NCI-H2107 (cell line): ENCODE results near the gene LPAR3.

Experiments
- DNase-seq: peaks from one replicate; lab custom pipeline; 2025; lab: John Stamatoyannopoulos, UW

LPAR3 gene

DNA sequence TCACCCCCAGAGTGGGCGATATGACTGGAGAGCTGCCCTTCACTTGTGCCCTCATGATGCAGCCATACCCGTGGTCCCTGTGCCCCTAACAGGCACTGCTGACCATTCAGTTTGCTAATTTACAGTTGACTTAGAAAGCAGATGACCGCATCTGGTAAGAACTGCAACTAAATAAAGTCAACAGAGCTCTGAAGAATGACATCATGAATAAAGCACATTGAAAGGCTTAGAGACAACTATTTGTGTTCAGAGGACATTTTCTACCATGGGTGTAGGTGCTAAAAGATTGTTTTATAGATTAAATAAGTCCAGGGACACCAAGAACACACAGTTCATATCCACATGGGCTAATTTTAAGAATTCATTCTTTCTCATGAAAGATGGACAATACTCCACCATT lies 65.5 kb downstream of the LPAR3 start:
- no peak for DNase-seq

DNA sequence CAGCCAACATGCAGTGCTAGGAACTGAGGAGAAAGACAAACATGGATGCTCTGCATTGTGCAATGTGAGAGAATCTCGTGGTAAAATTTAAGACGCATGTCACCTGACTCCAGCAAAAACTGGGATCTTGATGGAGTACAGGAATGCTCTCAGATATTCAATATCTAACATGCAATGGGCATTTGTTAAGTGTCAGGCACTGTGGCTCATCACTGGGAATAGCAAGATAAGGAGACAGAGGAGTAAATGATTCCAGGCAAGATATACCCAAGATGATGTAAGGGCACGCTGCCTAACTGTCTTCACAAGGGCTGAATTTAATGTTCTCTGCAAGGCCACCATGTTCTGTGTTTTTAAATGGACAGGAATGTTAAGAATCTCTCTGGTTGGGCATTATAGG lies 67.8 kb downstream of the LPAR3 start:
- DNase-seq = no peak

DNA sequence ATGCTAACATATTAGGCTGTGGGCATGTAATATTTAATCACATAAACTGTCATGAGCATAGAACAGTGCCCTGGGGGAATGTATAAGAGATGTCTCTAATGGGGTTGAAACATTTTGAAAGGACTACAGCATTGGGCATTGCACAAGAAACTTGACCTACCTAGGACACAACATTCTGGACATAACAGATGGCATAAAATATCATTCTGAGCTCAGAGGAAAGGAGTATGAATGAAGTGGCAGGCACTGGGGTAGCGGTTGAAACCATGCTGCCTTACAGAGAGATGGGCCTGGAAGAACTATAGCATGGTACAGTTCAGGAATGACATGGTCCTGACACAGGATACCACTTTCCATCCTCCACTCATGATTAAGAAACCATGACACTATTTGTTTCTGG lies 69.0 kb downstream of the LPAR3 start:
- DNase-seq = no peak

DNA sequence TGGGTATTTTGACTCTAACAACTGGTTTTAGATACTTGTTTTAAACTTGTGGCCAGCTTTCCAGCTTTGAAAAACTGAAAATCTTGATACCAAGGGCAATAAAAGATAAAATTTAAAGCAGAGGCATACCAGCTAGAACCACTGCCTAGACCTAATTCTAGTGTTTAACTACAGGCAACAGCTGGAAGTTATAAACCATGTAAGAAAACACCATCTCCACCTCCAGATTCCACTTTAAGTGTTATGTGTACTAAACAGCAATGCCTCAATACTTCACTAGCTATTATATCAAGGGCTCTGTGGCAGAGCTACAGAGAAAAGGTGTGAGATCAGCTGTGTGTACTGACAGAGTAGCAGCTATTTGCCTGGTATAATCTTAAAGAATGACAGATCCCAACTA lies 69.5 kb downstream of the LPAR3 start:
- DNase-seq = peak; percentile 31

GRCh38 chr1:84810343-84810742 lies 82.7 kb downstream of the LPAR3 start:
- DNase-seq = no peak

GRCh38 chr1:84809023-84809422 lies 84.0 kb downstream of the LPAR3 start:
- no peak for DNase-seq

DNA sequence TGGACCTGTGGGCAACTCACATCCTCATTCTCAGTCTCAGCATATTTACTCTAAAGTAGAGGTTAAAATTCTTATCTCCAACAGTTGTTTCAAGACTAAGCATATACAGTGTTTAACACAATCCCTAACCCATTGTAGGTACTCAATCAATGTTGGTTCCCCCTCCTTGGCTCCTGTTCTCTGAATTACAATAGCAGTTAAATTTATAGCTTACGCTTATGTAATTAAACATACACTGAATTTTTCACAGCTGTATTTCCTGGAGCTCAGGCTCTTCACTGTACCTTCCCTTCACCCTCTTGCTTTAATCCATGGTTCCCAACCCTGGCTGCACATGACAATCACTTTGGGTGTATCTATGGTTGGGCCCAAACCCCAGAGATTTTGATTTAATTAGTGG lies 89.4 kb downstream of the LPAR3 start:
- no peak for DNase-seq

DNA sequence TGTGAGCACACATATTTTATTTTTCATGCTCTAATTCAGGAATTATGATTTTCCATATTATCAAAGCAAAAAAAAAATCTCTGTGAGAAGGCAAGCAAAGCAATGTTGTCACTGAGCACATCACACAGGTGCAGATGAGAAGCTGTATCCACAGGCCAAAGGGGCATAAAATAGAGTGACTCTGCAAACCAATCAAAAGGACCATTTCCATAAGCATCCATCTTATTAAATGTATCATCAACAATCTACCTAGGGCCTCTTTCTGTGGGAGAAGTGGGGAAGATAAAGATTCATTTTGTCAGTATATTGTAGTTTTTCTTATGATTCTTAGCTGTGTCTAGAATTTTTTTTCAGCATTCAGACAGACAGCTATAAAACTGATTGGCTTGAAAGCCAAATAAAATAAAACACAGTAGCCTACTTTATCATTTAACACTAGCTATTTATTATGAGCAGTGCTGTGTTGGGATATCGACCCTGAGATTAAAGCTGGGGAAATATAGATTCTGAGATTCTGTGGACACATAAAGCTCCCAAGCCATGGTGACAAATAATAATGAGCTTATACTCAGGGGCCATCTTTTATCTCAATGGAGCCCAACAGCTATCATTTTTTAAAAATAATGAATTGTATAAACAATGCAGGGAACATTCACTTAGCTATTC lies 90.3 kb downstream of the LPAR3 start:
- no peak for DNase-seq

- DNase-seq = no peak
Observed at GRCh38 chr1:84800090-84801073, 92.6 kb downstream of the LPAR3 start.

GRCh38 chr1:84797603-84798002 lies 95.4 kb downstream of the LPAR3 start:
- DNase-seq = no peak

GRCh38 chr1:84795966-84796600 lies 96.9 kb downstream of the LPAR3 start:
- DNase-seq = no peak

DNA sequence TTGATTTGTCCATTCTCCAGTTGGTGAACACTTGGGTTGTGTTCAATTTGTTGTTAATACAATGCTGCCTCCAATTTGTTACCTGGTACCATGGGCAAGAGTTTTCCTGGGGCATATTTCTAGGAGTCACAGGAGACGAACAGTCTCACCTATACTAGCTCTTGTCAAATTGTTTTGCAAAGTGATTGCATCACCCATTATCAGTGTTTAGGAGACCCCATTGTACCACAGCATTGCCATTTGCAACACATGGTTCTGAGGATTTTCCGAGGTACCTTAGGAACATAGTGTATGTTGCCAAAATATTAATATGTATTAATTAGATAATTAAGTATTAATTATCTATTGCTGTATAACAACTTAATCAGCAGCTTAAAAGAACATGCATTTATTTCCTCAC lies 97.8 kb downstream of the LPAR3 start:
- no peak for DNase-seq

DNA sequence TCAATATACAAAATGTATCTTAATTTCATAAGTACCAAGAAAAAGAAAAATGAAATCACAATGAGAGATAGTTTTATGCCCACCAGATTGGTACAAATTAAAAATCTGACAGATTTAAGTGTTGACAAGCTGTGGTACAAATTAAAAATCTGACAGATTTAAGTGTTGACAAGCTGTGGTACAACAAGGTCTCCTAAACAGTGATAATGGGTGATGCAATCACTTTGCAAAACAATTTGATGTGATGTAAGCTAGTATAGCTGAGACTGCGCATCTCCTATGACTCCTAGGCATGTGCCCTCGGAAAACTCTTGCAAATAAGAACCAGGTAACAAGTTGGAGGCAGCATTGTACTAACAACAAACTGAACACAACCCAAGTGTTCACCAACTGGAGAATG lies 100.6 kb downstream of the LPAR3 start:
- no peak for DNase-seq

DNA sequence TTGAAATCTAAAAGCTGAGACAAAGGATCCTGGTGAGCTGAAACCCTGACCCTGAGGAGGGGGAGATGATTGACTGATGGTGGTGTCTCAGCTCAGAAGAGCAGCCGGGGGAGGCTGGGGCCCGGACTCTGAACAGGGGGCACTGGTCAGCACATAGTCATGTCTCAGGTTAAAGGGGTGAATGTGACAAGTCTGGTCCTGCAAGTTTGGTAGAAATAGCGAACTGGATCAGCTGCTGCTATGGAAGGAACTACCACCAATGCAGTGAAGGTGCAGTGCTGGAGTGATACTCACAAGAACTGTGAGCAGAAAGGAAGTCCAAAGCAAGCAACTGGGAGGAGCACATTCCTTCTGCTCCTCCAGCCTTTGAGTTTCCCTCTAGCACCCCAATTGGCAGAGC lies 104.0 kb downstream of the LPAR3 start:
- no peak for DNase-seq

GRCh38 chr1:84785271-84786036 lies 107.6 kb downstream of the LPAR3 start:
- DNase-seq = no peak

GRCh38 chr1:84782881-84783280 lies 110.1 kb downstream of the LPAR3 start:
- DNase-seq = no peak

DNA sequence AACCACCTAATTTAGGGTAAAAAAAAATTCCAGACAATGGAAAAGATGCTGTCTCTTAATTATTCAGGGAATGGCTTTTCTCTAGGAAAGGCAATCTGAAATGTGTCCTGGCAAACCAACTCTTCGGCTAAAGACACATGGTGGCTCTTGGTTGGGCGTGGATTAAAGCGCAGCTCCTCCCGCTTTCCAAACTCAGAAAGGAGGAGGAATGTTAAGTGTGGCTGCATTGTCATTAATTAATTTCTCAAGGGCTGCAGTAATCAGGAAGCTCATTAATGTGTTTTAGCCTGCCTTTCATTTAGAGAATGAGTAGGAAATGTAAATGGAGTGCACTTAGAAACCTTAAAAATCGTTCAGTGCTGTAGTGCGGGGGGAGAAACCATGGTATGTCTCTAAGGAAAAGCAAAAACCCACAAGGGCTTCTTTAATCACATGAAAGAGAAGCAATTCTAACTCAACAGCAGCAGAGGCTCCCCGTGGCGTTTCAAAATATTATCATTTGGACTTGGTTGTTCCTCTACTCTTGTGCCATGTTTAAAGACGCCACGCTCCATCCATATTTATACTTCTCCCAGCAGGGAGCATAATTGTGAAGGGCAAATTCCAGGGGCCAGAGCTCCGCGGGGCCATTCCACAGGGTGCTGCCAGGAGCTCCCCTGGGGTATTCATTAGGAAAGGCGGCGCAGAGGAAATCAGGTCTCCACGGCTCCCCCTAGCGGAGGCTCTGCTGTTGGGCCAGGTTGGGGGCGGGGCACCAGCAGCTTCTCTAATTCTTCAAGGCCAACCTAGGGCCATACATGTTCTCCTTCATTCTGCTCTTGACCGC lies 110.8 kb downstream of the LPAR3 start:
- DNase-seq = peak; percentile 35

DNA sequence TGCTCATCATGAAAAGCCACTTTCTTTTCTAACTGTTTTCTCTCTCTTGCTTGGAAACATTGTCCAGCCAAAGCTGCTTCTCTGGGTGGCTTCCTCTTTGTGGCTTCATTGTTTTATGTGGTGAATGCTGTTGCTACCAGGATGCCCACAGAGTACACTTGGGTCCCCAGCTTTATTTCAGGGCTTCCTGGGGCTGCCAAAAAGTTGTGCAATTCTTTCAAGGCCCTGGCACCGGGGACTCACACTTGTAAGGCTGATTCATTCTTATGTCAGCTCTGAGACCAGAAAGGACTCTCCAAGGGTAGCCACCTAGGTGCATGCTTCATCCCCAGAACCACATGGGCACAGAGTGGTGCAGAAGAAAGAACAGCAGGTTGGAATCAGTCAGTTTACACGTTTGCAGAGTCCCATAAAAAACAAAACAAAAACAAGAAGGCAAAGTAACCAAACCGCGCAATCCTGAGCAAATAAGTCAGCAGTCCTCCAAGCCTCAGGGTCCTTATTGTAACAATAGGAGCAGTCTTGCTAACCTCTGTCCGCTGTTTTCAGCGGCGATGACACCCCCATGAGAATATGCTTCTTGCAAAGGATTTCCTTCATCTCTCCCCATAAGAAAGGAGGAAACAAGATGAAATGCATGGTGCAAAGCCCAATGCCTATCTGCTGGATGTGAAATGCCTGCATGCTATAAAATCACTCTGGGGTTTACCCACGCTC lies 112.8 kb downstream of the LPAR3 start:
- DNase-seq = no peak

- DNase-seq = no peak
Observed at GRCh38 chr1:84776639-84777038, 116.4 kb downstream of the LPAR3 start.

DNA sequence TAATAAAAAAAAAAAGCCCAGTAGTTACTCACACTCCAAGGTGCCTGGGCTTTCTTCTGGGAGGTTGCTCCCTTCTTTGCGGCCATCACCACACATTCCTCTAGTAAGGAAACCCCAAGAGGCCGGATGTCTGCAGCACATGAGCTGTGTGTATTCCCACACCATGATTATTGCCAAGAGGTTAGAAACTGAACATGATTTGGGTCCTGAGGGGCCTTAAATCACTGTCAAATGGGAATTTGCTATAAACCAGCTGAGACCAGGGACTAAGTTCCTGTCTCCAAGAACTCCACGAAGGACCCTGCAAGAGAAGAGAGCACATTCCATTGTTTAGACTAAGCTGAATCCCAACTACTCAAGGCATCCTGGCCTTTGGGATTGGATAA lies 117.5 kb downstream of the LPAR3 start:
- DNase-seq = no peak
